ENCODE data around the gene OSBPL2.

OSBPL2 gene

DNA sequence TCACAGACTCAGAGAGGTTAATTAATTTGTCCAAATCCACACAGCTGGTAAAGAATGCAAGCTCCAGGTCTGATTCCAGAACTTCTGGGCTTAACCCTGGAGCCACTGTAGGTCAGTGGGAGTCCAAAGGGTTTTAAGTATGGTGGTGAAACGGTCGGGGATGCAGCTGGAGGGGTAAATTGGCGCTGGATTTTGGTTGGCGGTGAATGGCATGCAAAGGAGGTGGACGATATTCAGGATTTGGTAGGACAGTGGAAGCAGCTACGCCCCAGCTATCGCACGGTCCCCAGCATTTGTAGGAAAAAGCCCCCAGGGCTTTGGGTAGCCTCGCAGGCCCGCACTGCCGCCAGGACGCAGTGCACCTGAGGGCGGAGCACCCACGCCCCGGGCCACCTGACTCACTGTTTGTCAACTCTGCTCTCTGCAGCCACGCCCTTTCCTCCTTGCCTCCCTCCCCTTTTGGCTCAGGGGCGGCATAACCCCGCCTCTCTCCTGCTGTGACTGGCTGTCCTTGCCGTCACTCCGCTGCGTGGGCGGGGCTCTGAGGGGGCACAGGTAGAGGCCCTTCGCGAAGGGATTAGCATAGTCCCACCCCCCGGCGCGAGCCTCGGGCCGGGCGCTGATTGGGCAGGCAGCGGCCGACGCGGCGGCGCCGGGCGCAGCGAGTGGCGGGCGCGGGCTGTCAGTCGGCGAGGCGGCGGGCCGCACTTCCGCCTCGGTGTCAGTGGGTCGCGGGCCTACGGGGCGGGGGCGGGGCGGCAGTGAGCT is at the start of gene OSBPL2:
TSS of gene OSBPL2 (plus strand) at position 721 of the 768 bp plus-strand sequence. CDS start 17,664 bp downstream, outside the sequence.
- peak within 1 kb of the TSS; percentile 84 to 98 (median 95) for H3K27ac ChIP-seq

DNA sequence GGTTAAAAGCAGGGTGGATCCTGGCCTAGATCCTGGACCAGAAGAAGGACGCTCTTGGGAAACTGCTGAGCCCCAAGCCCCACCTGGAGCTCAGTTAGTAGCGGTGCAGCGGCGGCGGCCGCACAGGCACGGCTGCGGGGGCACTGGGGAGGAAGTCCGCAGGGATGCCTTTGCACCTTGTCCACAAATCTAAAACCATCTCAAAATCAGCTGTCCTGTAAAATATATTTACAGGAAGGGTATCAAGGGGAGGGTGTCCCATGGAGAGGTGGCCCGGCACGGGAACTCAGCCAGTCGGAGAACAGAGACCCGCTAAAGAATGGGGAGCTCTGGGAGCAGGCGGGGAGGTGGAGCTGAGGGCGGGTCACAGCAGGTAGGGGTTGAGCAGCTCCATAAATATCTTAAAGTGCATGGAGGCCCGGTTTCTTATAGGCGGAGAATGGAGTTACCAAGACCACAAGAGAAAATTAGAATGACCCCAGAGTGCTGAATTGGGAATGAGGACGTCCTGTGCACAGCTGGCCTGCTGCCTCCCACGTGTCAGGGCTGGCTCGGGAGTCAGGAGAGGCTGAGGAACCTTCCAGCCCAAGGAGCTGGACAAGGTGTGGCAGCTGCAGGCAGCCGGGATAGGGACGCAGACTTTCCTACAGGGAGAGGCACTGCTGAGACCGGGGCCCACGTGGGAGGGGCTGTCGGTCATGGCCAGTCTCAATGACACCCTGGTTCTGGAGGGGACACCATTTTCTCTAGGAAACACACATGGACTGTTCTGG is 47.5 kb upstream of the OSBPL2 start:
- no peak overlapping the region for H3K27ac ChIP-seq
- no peak overlapping the region for H3K4me3 ChIP-seq

More for the DNA sequence above, at the start of gene OSBPL2:
- H3K4me3 ChIP-seq = peak within 1 kb of the TSS; percentile 78 to 96 (median 87)

DNA sequence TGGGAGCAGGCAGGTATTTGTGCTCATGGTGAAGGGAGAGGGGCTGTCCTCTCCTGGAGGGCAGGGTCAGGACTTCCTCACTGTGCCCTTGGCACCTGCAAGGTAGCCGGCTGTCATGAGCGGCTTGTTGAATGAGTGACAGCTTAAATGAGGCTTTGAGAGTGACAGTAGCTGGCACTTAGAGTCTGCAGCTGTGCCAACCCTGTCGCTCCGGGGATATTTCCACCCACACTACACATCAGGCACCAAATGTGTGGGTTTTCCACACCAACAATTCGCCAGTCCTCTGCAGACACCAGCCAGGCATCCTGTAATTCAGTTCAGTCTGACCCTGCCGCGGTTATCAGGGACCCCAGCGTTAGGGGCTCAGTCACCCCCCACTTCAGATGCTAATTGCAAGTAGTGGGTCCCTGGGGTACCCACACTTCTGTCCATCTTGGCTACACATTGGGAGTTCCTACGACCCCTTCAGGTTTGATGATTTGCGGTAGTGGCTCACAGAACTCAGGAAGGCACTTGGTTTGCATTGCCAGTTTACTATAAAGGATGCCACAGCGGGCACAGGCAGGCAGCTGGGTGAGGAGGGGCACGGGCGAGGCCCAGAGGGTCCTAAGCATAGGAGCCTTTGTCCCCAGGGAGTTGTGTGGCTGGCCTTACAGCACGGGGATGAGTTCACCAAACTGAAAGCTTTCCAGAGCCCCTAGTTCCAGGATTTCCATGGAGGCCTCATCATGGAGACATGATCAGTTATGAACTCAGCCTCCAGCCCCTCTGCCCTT is 46.4 kb upstream of the OSBPL2 start:
- H3K4me3 ChIP-seq = no peak overlapping the region
- no peak overlapping the region for H3K27ac ChIP-seq

DNA sequence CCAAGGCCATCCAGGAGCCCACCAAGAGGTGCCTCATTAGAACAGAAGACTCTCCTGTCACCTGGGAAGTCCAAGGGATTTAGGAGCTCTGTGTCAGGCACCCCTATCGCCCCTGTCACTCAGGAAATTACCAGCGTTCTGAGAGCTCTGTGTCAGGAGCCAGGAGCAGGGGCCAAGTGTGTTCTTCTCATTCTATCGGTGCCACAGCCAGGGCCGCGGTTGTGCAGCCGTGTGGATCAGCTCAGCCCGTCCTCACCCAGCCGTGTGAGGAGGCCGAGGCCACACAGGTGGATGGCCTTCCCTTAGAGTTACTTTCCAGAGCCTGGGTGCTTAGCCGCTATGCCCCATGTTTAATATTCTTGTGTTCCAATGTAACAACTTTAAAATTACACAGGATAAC is 45.7 kb upstream of the OSBPL2 start:
- no peak overlapping the region for H3K27ac ChIP-seq

DNA sequence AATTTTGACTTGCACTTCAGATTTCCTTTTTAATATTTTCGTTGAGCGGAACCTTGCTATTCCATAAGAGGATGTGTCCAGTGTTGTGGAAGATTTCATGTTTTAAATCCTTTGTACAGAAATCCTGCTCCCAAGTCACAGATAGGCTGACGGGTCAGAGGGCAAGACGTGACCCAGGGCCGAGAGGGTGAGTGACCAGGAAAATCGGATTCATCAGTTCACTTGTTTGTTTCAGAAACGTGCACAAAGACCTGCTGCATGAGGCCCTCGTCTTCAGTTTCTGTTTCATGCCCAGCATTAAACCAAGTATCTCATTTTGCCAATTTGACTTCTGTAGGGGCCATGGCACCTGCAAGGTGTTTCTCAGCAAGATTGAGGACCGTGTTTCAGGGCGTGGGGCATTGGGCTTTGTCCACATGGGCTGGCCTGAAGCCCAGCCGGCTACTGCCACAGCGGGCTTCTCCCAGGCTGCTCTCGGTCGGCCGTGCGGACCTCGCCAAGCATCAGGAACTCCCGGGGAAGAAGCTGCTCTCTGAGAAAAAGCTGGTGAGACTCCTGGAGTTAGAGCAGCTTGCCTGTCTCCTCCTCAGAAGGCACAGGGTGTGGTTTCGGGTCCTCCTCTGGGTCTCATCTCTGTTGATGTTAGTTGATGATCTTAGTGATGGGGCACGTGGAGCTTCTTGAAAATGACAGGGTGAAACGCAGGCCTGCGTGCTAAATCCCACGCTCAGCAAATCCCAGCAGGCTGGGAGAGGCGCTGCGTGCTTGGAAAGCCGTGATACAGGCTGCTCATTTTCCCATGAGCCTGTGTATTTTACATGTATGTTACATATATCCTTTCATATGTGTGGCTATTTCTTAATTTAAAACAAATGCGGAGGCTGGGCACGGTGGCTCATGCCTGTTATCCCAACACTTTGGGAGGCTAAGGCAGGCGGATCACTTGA is 45.0 kb upstream of the OSBPL2 start:
- Histone ChIP-seq H3K4me3 (no peak overlapping the region), H3K27ac (no peak overlapping the region)

More for the DNA sequence above, 45.7 kb upstream of the OSBPL2 start:
- no peak overlapping the region for H3K4me3 ChIP-seq

DNA sequence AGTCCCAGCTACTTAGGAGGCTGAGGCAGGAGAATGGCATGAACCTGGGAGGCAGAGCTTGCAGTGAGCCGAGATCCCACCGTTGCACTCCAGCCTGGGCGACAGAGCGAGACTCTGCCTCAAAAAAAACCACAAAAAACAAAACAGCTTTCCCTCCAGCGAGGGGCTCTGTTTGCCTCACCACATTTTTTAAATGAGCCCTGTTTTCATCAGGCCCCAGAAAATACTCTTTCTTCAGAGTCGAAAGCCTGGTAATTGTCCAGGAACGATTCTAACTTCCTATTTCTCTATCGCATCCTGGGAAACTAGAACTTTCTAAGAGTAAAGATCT is 43.3 kb upstream of the OSBPL2 start:
- Histone ChIP-seq H3K27ac (no peak overlapping the region), H3K4me3 (no peak overlapping the region)

DNA sequence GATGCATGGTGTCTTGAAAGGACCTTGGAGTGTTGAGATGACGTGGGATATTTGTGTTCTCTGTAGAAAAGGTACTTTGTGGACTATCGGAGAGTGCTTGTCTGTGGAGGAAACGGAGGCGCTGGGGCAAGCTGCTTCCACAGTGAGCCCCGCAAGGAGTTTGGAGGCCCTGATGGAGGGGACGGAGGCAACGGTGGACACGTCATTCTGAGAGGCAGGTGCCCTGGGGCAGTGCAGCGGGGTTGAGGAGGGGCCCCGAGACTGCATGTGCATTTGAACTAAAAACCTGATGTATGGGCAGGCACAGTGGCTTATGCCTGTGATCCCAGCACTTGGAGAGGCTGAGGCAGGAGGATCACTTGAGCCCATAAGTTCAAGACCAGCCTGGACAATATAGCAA is 42.6 kb upstream of the OSBPL2 start:
- no peak overlapping the region for H3K27ac ChIP-seq
- no peak overlapping the region for H3K4me3 ChIP-seq

DNA sequence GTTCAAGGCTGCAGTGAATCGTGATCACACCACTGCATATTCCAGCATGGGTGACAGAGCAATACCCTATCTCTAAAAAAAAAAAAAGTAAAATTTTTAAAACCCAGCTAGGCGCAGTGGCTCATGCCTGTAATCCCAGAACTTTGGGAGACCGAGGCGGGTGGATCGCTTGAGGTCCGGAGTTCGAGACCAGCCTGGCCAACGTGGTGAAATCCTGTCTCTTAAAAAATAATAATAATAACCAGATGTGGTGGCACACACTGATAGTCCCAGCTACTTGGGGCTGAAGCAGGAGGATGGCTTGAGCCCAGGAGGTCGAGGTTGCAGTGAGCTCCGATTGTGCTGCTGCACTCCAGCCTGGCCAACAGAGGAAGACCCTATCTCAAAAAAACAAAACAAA is 42.0 kb upstream of the OSBPL2 start:
- H3K27ac ChIP-seq = no peak overlapping the region
- no peak overlapping the region for H3K4me3 ChIP-seq

DNA sequence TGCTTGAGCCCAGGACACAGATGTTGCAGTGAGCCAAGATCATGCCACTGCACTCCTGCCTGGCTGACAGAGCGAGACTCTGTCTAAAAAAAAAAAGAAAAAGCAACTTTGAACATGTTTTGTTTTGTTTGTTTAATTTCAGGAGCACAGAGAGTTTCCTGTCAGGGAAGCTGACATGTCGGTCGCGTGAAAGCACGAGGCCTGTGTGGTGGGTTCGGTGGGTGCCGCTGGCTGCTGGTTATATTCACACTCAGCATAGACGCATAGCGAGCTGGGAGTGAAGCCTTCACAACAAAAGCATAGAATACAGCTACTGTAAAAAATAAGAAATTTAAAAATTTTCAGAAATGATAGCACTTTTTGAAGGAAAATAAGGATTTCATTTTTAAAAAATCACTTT is 41.0 kb upstream of the OSBPL2 start:
- no peak overlapping the region for H3K4me3 ChIP-seq
- no peak overlapping the region for H3K27ac ChIP-seq

DNA sequence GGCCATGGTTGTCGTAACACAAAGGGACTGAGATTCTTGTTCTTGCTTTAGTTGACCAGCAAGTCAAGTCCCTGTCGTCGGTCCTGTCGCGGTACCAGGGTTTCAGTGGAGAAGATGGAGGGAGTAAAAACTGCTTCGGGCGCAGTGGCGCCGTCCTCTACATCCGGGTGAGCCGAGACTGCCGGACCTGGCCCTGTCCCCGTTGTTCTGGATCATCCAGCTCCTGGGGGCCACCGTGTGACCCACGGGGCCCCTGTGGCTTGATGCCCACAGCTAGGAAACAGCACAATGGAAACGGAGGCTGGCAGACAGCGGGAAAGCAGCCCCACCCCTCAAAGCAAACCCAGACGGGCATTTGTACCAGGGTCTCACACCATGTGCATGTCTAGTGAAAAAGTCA is 40.5 kb upstream of the OSBPL2 start:
- no peak overlapping the region for H3K4me3 ChIP-seq

DNA sequence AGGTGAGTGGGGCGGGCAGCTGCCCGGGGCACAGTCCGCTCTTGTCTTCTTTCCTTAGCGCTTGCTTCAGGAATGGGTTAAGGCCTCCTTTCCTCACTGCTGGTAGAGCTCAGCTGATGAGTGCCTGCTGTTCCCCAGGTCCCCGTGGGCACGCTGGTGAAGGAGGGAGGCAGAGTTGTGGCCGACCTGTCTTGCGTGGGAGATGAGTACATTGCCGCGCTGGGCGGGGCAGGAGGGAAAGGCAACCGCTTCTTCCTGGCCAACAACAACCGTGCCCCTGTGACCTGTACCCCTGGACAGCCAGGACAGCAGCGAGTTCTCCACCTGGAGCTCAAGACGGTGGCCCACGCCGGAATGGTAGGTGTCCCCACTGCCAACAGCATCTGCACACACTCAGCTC is 39.8 kb upstream of the OSBPL2 start:
- Histone ChIP-seq H3K4me3 (no peak overlapping the region), H3K27ac (no peak overlapping the region)

More for the DNA sequence above, 40.5 kb upstream of the OSBPL2 start:
- H3K27ac ChIP-seq = no peak overlapping the region

DNA sequence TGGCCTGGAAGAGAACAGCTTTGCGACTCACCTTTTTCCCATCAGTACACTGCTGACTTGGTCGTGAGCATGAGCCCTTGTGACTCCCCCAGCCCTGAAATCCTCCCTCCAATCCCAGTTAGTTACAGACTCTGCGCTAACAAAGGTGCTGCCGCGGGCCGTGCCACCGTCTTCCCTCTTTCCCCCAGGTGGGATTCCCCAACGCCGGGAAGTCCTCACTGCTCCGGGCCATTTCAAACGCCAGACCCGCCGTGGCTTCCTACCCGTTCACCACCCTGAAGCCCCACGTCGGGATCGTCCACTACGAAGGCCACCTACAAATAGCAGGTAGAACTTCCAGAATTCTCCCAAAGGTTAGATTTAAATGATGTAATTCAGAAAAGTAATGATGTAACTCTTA is 39.4 kb upstream of the OSBPL2 start:
- Histone ChIP-seq H3K27ac (no peak overlapping the region), H3K4me3 (no peak overlapping the region)

DNA sequence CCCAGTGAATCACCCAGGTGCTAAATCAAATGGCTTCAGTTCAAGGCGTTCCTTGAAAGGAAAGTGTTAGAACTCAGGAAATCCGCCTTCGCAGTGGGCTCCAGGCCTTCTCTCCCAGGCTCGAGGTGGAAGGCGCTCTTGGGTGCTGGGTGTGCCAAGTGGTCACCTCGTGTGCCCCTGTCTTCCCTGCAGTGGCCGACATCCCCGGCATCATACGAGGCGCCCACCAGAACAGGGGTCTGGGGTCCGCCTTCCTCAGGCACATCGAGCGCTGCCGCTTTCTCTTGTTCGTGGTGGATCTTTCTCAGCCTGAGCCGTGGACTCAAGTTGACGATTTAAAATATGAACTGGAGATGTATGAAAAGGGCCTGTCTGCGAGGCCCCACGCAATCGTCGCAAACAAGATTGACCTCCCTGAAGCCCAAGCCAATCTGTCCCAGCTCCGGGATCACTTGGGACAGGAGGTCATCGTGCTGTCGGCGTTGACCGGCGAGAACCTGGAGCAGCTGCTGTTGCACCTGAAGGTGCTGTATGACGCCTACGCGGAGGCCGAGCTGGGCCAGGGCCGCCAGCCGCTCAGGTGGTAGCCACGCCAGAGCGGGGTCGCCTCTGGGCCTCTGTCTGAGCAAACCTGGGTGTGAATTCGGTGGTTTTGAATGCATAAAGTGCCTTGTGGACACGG is 37.7 kb upstream of the OSBPL2 start:
- H3K4me3 ChIP-seq = no peak overlapping the region
- H3K27ac ChIP-seq = no peak overlapping the region

DNA sequence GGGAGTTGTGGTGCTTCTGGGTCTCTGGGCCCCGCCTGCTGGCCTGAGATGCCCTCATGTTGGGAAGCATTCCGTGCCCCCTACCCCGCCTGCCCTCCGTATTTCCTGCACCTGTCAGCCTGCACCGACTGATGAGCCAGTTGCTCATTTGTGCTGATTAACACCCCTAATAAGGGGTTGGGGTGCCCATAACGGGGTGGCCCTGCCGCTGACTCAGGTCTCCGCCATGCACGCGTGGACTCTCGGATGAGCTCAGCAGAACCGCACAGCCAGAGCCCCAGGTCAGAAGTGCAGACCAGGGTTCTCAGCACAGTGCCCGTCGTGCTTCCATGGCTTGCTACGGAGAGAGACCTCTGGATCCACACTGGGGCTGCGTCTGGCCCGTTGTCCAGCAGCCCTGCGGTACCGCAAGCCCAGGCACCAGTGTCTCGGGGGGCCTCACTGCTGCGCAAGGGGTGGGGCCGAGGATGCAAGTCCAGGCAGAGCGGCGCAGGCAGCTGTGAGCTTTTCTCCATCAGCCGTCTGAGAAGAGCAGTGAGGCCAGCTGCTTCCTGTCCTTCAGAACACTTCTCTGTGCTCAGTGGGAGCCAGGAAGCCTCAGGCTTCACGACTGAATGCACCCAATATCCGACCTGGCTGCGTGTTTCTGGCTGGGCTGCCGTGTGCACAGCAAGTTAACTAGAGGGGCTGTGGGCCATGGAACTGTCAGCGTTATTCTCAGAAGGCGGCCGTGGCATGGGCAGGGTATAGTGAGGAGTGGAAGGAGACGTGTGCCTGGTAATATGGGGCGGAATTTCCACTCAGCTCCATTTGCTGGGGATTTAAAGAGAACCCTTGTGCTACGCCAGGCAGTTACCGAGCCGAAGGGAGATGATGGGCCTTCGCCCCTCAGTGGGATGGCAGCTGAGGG is 36.9 kb upstream of the OSBPL2 start:
- no peak overlapping the region for H3K27ac ChIP-seq
- no peak overlapping the region for H3K4me3 ChIP-seq

DNA sequence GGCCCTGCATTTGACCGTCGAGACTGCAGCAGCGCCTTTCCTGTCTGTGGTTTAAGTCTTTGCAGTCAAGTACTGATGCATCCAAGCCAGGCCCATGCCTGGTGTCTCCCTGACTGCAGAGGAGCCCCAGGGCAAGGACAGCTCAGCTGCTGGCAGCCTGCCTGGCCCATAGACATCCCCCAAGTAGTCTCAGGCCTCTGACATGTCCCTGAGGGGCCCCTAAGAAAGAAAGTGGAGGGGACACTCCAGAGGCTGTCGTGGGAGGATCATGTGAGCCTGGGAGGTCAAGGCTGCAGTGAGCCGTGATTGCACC is 36.3 kb upstream of the OSBPL2 start:
- Histone ChIP-seq H3K27ac (no peak overlapping the region), H3K4me3 (no peak overlapping the region)

DNA sequence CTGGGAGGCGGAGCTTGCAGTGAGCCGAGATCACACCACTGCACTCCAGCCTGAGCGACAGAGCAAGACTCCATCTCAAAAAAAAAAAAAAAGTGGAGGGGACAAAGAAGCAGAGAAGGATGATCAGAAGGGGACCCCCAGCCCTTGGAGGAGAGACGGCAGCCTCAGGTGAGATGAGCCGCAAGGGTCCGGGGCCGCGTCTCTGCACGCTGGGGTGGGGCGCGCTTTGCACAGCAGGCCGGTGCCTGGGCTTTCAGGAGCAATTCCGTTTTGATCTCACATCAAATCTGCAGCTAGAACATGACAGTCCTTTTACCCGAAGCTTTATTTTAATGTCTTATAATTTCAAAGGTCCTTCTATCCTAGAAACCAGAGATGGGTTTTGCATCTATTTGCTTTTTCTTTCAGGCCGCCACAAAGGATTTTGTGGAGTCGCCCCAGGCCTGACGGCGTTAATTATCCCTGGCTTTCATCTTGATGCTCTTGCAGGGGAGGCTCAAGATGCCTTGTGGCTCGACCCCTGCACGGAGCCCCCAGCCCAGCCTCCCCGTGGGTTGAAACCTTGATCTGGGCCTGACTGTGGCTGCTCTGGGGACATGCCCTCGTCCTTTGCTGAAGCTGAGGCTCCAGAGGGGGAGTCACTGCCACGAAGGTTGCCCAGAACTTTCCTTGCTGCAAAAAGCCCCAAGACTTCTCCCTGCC is 35.5 kb upstream of the OSBPL2 start:
- Histone ChIP-seq H3K27ac (no peak overlapping the region), H3K4me3 (no peak overlapping the region)

DNA sequence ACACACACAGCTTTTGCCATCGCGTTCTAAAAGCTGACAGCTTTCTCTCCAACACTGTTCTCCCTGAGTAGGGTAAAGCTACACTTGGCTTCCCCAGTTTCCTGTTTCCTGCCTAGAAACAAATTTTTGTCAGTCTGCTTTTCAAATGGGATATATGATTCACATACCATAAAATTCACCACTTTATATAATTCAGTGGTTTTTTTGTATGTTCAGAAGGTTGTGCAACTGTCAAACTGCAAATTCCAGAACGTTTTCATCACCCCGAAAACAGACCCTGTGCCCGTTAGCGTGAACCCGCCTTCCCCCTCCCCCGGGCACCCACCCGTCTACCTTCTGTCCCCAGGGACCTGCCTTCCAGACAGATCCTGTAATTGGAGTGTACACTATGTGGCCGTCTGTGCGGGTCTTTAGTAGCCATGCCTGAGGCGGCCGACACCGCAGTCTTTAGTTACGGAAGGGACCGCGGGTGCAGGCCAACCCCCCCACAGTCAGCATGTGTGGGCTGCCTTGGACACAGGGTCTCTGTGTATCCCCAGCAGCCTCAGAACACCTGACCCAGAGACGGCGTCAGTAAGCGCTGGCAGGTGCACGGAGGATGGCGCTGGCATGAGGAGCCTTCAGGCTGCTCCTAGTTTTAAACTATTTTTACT is 34.8 kb upstream of the OSBPL2 start:
- H3K27ac ChIP-seq = no peak overlapping the region
- H3K4me3 ChIP-seq = no peak overlapping the region
